NCI-H748 treated with DMSO at 0.1 percent for 48 hours (cell line): ENCODE results near the gene P2RX3.
"Not testable (repeated sequence)": the region's sequence is repeated elsewhere in the genome, so short reads cannot be mapped to it uniquely, and the experiment has no call there.

Source experiments
- DNase-seq: peaks from one replicate; lab custom pipeline; 2025; lab: John Stamatoyannopoulos, UW

P2RX3 gene

DNA sequence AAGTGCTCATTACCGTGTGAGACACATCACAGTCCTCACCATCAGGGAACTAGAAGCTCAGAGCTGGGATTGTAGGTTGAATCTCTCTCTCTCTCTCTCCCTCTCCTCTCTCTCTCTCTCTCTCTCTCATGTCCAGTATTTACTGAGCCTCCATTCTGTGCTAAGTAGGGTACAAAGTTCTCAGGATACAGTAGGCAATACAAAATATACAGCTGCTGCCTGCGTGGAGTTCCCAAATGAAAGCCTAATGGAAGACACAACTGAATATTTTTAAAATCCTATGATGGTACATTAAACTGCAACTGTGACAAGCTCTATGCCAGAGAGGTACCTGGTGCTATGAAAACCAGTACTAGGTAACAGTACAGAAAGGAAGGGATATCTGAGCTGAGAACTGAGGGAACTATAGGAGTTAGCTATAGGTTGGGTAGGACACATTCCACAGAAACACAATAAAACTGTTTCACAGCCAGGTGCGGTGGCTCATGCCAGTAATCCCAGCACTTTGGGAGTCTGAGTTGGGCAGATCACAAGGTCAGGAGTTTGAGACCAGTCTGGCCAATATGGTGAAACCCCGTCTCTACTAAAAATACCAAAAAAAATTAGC lies 61.9 kb downstream of the P2RX3 start:
- DNase-seq, result no peak

DNA sequence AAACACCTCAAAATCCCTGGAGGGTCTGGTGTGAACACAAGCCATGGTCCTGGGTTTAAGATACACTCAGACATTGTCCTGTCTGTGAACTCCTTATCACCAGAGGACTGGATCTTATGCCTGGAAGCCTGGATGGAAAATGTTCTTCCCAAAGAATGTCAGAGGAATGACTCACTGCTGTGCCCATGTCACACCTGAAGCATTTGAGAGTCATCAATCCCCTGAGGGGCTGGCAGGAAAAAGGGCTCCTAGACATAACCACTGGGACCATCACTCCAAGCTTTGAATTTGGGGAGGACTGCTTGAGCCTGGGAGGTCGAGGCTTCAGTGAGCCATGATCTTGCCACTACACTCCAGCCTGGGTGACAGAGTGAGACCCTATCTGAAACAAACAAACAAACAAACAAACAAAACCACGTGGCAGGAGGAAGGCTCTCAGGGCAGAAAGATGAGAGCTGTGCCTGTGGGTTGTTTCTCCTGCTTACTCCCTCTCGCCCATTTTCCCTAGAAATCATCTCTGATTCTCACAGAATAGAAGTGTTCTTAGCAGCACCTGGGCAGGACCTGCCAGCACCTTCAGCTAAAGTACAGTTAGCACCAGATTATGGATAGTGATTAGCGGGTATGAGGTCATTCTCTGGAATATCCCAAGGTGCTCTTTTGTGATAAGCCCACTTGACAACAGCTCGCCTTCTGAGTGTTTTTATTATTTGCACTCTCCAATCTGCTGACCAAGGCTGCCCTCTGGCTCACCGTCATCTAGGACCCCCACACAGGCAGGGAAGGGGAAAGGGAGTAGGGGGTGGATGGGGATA lies 64.2 kb downstream of the P2RX3 start:
- DNase-seq, result no peak

DNA sequence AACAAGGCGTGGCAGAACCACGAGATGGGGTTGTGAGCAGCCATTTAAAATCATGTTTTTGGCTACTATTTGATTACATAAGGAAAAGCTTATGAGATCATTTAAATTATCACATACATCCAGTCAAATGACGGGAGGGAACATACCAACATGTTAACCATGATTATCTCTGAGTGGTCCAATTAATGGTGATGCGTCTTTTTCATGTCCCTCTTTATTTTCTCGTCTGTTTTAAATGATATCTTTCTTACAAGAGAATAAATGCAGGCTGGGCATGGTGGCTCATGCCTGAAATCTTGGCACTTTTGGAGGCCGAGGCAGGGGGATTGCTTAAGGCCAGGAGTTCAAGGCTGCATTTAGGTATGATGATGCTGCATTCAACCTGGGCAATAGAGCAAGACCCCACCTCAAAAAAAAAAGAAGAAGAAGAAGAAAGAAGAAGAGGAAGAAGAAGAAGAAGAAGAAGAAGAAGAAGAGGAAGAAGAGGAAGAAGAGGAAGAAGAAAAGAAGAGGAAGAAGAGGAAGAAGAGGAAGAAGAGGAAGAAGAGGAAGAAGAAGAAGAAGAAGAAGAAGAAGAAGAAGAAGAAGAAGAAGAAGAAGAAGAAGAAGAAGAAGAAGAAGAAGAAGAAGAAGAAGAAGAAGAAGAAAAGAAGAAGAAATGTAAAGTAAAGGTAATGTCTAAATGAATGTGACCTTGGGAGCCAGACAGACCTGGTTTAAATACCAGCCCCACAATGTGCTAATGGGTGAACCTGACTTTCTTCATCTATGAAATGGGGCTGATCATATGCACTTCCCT lies 65.0 kb downstream of the P2RX3 start:
- not testable (repeated sequence) for DNase-seq

DNA sequence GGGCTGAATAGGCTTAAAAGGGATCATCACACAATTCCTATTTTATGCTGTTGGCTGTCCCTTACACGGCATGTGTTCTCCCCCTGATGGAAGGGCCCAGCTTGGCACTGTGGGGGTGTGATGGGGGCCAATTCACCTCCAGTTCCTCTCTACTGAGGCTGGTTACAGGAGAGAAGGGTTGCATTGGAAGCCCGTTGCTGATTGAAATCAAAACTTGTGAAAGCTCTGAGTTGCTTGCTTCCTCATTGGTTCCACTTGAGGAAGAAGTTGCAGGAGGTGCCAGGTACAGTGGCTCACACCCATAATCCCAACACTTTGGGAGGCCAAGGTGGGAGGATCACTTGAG lies 65.6 kb downstream of the P2RX3 start:
- no peak for DNase-seq

DNA sequence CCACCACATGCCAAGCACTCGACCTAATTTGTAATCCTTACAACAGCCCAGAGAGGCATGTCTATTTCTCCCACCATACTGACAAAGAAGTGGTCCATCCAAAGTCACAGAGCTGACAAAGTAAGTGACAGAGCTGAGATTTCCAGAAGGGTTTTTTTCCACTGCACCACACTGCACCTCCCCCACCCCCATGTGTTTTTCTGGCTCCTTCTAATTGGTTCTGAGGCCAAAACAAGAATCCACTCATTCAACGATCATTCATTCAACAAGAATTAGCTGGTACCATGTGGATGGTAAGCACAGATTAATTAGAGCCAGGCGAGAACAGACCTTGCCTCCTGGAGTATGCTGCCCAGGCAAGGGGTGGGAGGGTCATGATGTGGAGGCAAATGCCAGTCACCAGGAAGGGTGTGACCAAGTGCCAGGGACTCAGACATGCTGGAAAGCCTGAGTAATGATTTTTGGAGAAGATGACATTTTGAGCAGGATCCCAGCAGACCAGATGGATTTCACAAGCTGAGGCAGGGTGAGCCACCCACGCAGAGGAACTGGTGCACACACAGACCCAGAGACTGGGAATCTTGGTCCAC lies 67.2 kb downstream of the P2RX3 start:
- DNase-seq, result no peak

DNA sequence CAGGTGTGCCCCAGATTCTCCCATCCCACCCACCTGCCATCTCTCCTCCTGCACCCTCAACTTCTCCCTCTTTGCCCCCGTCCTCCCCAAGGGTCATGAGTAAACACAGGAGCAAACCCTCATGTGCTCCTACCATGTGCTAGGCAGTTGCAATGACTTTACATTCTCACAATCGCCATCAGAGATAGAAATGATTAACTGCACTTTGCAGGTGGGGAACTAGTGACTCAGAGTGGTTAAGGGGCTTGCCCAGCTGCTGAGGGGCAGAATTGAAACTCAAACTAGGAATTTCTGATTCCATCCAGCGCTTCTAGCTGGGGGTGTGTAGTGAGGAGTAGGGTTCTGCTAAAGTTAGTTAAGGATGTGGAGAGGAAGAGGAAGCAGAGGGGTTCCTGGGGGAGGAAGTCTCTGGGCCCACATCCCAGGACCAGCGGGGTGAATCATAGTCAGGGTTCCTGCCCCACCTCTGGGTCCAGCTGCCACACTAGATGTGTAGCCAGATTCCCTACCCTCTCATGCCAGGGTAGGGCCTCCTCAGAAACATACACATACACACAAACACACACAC lies 68.3 kb downstream of the P2RX3 start:
- DNase-seq, result no peak

DNA sequence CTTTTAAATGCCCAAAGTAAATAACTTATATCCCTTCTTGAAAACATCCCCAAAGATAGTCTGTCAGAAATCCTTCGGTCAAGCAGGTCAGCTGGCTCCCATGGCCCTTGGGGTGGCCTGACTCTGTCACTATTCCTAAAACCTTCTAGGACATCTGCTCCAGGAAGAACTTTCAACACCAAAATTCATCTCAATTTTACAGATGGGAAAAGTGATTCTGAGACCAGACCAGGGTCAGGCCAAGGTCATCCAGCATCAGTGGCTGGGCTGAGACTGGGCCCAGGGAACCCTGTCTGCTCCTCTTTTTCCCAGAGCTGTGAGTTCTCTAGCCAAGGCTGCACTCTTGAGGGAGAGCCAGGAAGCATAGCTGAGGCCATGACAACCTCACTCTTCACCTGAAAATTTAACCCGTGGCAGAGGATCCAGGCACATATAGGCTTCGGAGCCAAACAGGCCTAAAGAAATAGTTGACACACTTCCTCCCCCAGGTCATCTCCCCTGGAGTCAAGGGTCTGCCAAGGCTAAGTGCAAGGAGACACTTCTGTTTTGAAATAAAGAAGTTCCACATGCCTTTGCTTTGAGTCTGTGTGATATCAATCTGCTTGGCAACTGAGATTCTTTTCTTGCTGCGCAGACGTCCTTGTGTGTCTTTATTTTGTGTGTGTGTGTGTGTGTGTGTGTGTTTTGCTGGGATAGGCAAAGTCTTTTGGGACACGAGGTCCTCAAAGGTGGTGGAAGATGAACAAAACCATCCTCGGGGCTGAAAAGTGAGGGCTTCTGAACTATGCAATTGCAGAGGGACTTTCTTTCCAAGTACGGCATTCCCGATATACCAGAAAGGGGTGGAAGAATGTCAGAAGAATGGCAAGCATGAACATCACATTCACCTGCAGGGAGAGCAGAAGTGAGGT lies 69.1 kb downstream of the P2RX3 start:
- no peak for DNase-seq

DNA sequence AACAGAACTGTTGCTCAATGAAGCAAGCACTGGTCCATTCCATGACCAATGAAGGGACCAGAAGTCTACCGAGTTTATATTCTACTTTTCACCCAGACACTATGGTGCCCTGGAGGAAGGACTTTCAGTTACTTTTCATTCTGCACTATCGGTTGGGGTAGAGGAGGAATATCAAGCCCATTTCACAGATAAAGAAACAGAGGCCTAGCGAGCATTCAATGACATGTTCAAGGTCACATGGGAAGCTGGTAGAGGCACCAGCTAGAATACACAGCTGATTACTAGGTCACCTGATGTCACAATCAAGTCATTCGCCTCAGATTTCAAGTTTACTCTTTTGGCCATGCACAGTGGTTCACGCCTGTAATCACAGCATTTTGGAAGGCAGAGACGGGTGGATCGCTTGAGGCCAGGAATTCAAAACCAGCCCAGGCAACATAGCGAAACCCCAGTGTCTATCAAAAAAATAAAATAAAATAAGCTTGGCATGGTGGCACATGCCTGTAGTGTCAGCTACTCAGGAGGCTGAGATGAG lies 69.9 kb downstream of the P2RX3 start:
- DNase-seq, result no peak

DNA sequence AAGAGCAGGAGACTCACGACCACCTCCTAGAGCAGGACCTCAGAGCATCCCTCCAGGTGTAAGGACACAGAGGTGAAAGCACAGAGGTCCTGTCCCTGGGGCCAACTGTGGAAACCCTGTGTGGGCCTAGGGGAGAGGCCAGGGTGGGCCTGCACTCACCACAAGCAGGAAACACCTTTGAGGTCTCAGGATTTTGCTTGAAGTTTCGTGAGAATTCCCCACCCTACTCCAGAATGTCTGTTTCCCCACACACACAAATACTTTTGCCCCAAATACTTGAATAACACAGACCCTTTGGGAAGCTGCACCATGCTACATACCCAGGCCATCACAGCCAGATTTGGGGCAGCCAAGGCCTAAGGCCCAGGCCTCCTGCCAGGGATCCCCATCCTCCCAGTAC lies 70.6 kb downstream of the P2RX3 start:
- no peak for DNase-seq

DNA sequence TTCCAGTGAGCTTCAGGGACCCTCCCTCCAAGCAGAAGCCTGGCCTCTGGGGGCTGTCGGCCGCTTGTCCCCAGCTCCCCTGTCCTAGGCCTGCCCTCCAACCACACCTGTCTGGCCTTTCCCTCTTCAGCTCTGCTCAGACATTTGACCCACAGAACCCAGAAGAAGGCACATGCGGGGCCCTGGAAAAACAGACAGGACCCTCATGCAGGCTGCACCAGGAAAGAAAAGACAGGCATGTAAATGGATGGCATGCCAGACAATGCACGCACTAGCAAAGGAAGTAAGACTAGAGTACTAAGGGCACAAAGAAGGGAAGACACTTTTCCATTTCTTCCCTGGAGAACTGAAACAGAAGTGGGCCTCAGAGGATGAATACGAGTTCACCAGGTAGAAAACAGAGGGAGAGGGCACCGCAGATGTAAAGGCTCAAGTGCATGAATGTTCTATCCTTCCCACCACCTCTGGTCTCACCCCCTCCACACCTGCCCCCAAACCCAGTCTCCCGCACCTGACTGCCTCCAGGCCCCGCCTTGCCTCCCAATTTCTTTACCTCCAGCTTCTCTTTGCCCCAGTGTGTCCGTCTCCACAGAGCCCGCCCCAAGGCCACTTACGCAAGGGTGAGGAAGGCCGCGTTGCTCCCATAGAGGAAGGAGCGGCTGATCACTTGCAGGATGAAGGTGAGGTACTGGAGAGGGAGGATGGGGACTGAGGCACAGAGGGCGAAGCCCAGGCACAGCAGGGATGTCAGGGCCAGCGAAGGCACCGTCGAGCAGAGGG lies 71.4 kb downstream of the P2RX3 start:
- no peak for DNase-seq

DNA sequence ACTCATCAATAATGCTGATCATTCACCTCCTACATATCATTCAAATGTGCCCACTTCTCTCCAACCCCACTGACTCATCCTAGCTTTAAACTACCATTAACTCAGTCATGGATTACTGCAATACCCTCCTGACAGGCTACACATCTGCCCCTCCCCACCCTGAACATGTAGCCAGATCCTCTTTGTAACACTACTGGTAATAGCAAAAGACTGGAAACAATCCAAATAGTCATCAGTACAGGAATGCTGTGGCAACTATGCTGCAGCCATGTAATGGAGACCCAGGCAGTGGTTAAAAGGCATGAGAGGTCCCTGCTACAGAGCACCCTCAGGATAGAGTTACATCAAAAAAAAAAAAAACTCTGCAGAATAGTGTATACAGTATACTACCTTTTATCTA lies 72.1 kb downstream of the P2RX3 start:
- DNase-seq, result no peak

DNA sequence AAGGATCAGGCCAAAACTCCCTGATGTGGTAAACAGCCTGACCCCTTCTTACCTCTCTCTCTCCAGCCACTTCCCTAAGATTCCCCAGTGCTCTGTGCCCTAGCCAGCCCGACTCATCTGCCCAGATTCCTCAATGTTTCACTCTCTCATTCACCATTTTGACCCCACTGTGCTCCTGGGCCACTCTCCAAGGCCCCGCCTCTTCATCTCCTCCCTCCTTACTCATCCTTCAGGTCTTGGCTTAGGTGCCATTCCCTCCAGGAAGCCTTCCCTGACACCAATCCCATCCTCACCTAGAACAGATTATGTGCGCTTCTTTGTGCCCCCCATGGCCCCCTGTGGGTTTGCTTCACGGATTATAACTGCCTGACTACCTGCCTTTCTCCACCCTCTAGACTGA lies 75.5 kb downstream of the P2RX3 start:
- DNase-seq, result no peak

DNA sequence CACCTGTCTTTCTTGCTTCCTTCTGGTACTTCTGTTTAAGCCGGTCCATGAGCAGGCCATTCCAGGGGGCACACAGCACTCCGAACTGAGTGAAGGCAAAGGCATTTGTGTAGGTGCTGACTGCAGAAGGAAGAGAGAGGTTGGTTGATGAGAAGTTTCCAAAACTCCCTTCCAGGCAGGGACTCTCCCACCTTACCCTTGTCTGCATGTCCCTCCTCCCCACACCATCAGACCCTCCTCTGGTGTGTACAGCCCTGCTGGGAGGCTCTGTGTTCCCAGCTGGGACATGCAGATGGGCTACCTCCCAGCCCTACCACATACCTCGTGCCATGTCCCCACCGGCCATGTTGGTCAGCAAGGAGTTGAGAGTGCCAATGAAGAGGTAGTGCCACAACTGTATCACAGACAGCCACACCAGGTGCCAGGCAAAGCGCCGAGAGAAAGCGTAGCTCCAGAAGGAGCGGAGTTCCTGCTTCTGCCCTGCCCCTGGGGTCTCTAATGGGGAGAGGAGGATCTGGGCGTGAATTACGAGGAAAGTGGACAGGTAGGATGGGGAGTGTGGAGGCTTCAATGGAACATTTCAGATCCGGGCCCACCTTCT lies 76.6 kb downstream of the P2RX3 start:
- no peak for DNase-seq

DNA sequence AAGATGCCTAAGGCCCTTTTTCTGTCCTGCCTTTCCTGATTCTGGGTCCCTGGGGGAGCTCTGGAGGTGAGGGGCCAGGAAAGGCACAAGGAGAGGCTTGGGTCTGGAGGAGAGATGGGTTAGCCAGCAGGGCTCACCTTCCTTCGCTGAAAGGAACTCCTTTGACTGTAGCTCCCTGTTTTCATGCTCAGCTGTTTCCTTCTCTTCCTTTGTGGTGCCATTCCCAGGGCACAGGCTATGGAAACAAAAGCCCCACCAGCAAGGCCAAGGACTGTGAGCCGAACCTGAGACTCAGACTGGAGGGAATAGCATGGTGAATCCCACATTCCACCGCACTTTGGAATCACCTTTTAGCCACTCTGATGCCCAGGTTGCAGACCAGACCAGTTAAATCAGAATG lies 78.3 kb downstream of the P2RX3 start:
- no peak for DNase-seq

DNA sequence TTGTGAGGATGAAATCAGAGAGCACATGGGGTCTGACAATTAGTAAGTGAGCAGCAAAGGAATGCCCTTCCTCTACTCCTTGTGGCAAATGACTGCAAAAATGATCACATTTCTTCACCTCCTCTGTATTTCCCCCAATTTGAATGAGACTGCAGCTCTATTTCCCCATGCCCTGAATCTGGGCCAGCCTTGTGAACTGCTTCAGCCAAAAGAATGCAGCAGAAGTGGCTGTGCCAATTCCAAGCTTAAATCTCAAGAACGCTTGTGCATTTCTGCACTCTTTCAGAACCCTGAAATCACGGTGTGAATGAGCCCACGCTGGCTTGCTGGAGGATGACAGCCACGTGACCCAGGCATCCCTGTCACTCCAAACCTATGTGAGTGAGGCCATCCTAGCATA lies 78.9 kb downstream of the P2RX3 start:
- no peak for DNase-seq

DNA sequence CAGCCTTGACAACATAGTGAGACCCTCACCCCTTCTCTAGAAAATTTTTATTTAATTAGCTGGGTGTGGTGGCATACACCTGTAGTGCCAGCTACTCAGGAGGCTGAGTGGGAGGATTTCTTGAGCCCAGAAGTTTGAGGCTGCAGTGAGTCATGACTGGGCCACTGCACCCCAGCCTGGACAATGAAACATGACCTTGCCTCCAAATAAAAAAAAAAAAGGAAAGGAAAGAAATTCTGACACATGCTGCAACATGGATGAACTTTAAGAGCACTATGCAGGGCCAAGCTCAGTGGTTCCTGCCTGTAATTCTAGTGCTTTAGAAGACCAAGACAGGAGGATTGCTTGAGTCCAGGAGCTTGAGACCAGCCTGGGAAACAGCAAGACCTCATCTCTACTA lies 80.0 kb downstream of the P2RX3 start:
- no peak for DNase-seq

DNA sequence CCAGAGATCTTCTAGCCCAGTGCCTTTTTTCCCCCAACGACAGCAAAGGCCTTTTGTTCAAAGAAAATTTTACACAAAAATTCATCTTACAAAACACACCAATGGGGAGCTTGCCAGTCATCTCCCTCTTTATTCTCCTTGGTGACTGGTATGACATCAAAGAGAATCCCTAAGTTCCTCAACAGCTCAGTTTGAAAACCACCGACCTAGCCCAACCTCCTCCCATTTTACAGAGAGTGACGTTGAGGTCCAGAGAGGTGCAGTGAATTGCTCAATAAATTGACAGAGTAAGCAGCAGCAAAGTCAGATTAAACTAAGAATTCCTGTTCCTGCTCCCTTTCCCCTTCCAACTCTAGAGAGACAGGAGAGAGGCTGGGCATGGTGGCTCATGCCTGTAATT lies 81.0 kb downstream of the P2RX3 start:
- no peak for DNase-seq

DNA sequence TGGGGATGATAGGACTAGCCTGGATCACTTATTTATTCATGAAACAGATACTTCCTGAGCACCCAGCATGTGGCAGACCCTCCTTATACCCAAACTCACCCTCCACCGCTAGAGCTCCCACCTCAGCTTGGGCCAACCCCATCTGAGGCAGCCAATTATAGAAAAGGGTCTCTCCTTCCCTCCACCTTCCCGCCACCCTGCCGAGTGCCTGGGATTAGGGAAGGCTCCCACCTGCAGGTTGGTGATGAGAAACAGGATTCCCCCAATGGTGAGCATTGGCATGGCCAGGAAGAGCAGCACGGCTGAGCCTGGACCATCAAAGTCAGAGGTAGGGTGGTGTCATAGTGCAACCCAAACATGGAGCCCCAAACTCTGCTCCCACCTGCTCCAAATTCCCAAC lies 82.9 kb downstream of the P2RX3 start:
- no peak for DNase-seq

DNA sequence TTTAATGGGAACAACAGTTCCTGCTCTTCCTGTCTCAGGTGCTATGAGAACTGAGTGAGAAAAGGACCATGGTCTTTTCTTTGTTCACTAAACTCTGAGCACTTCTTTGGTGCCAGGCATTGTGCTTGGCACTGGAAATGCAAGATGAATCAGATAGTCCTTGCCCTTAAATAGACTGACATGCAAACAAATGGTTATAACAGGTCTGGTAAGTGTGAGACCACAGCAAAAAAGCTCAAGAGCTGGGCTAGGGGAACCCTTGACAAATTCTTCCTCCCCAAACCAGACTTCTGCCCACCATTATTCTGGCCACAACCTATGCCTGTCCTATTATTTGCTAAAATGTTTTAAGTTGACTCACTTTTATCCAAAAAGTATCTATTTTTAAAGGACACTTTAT lies 83.7 kb downstream of the P2RX3 start:
- DNase-seq, result no peak
